GM19397 (cell line): Measurements from ENCODE around the gene CDRT4.

Experiments used
- ATAC-seq: cut with Tn5 transposase; IDR thresholded peaks from one replicate; pipeline ENCODE4 v1.9.1; 2021; ENCODE audit warnings: mild to moderate bottlenecking, moderate library complexity; ENCODE audit not compliant: unreplicated experiment

The CDRT4 gene

GRCh38 chr17:15493693-15494035 is 26.2 kb upstream of the CDRT4 start:
- no peak for ATAC-seq

- ATAC-seq, result no peak
Measured at GRCh38 chr17:15492791-15493692, 25.6 kb upstream of the CDRT4 start.

GRCh38 chr17:15492186-15492585 is 24.8 kb upstream of the CDRT4 start:
- no peak for ATAC-seq

GRCh38 chr17:15490634-15491261 is 23.3 kb upstream of the CDRT4 start:
- no peak for ATAC-seq

GRCh38 chr17:15488557-15488956 is 21.1 kb upstream of the CDRT4 start:
- ATAC-seq, result no peak

GRCh38 chr17:15485045-15485444 is 17.6 kb upstream of the CDRT4 start:
- ATAC-seq, result no peak

GRCh38 chr17:15483431-15483830 is 16.0 kb upstream of the CDRT4 start:
- no peak for ATAC-seq

- no peak for ATAC-seq
Measured at GRCh38 chr17:15482476-15482875, 15.1 kb upstream of the CDRT4 start.

- no peak for ATAC-seq
Measured at GRCh38 chr17:15481481-15481880, 14.1 kb upstream of the CDRT4 start.

- no peak for ATAC-seq
Measured at GRCh38 chr17:15480204-15480603, 12.8 kb upstream of the CDRT4 start.

GRCh38 chr17:15479703-15480102 is 12.3 kb upstream of the CDRT4 start:
- ATAC-seq, result no peak

GRCh38 chr17:15478845-15479244 is 11.4 kb upstream of the CDRT4 start:
- ATAC-seq, result no peak

GRCh38 chr17:15475631-15476354 is 8.4 kb upstream of the CDRT4 start:
- no peak for ATAC-seq

GRCh38 chr17:15472891-15473290 is 5.5 kb upstream of the CDRT4 start:
- no peak for ATAC-seq

- ATAC-seq, result no peak
Measured at GRCh38 chr17:15470536-15470935, 3.1 kb upstream of the CDRT4 start.

GRCh38 chr17:15469260-15469659 is 1.8 kb upstream of the CDRT4 start:
- no peak for ATAC-seq

- no peak for ATAC-seq
Measured at GRCh38 chr17:15468126-15468525, 705 bp upstream of the CDRT4 start.

GRCh38 chr17:15466131-15466530 is 1.3 kb downstream of the CDRT4 start:
- no peak for ATAC-seq

GRCh38 chr17:15465045-15465701 is 2.2 kb downstream of the CDRT4 start:
- ATAC-seq, result no peak

GRCh38 chr17:15464231-15464985 is 3.0 kb downstream of the CDRT4 start:
- no peak for ATAC-seq
